NCI-H524 treated with DMSO at 0.1 percent for 48 hours (cell line): ENCODE data around the gene FBXL7.

ENCODE experiments used
- DNase-seq: peaks from one replicate; lab custom pipeline; 2025; lab: John Stamatoyannopoulos, UW

Gene FBXL7

GRCh38 chr5:15502208-15502607 lies 2.2 kb downstream of the FBXL7 start:
- no peak for DNase-seq

GRCh38 chr5:15506146-15506545 lies 6.2 kb downstream of the FBXL7 start:
- DNase-seq: no peak

- DNase-seq: no peak
Measured at GRCh38 chr5:15506897-15507296, 6.9 kb downstream of the FBXL7 start.

- DNase-seq: no peak
Measured at GRCh38 chr5:15510092-15510491, 10.1 kb downstream of the FBXL7 start.

- DNase-seq: no peak
Measured at GRCh38 chr5:15510831-15511230, 10.9 kb downstream of the FBXL7 start.

GRCh38 chr5:15513431-15513830 lies 13.5 kb downstream of the FBXL7 start:
- DNase-seq: no peak

GRCh38 chr5:15513911-15514310 lies 13.9 kb downstream of the FBXL7 start:
- no peak for DNase-seq

- no peak for DNase-seq
Measured at GRCh38 chr5:15515229-15515628, 15.2 kb downstream of the FBXL7 start.

GRCh38 chr5:15516486-15516885 lies 16.5 kb downstream of the FBXL7 start:
- DNase-seq: no peak

GRCh38 chr5:15518786-15519185 lies 18.8 kb downstream of the FBXL7 start:
- no peak for DNase-seq

GRCh38 chr5:15520856-15521255 lies 20.9 kb downstream of the FBXL7 start:
- no peak for DNase-seq

GRCh38 chr5:15521381-15522186 lies 21.6 kb downstream of the FBXL7 start:
- DNase-seq: no peak

- no peak for DNase-seq
Measured at GRCh38 chr5:15522187-15522520, 22.2 kb downstream of the FBXL7 start.

GRCh38 chr5:15524712-15525111 lies 24.7 kb downstream of the FBXL7 start:
- DNase-seq: no peak

GRCh38 chr5:15525703-15526275 lies 25.8 kb downstream of the FBXL7 start:
- no peak for DNase-seq

- no peak for DNase-seq
Measured at GRCh38 chr5:15526413-15526812, 26.4 kb downstream of the FBXL7 start.

- DNase-seq: no peak
Measured at GRCh38 chr5:15528476-15528875, 28.5 kb downstream of the FBXL7 start.

GRCh38 chr5:15529013-15529412 lies 29.0 kb downstream of the FBXL7 start:
- no peak for DNase-seq

- DNase-seq: no peak
Measured at GRCh38 chr5:15529821-15530220, 29.8 kb downstream of the FBXL7 start.

- no peak for DNase-seq
Measured at GRCh38 chr5:15533129-15533893, 33.3 kb downstream of the FBXL7 start.

GRCh38 chr5:15535938-15536337 lies 36.0 kb downstream of the FBXL7 start:
- no peak for DNase-seq

GRCh38 chr5:15538516-15538915 lies 38.5 kb downstream of the FBXL7 start:
- DNase-seq: peak; percentile 27

- DNase-seq: no peak
Measured at GRCh38 chr5:15539951-15540350, 40.0 kb downstream of the FBXL7 start.
